ENCODE results near the gene NPY.

NPY gene

DNA sequence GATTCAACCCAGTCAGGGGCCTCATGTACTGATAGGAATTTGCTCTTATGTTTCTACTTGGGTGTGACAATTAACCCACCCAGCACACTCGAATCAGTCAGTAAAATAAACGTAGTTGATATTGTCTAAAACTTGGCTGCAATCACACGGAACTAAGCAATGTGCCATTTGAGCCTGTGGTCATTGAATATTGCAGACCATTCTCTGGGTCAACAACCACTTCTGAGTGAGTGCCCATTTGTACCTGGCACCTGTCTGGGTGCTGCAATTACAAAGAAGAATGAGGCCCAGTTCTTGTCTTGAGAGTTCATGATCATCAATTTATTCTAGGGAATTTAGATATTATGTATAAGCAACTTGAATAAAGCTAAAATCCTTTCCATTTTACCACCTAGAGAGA is 29.8 kb downstream of the NPY start:
- DNase-seq (ENCODE audit: low read depth in 2 of 3, low spot score in 1 of 3), result no peak

DNA sequence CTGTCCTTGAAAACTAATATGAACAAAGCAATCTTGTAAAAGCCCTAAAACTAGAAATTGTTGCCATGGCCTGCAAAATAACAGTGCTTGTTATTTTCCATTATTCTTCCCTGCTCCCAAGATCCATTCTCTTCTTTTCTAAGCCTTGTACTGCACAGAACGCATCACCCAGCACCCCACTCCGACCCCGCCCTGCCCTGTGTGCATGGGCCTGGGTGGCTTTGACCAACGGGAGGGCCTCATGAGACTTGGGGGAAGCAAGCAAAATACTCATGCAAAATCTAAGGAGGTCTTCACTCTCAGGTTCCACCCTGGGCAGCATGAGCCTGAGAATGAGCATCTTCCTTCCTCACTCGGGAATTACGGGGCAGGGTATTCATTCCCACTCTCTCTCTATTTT is 32.4 kb downstream of the NPY start:
- no peak for DNase-seq (ENCODE audit: low read depth in 2 of 3, low spot score in 1 of 3)

DNA sequence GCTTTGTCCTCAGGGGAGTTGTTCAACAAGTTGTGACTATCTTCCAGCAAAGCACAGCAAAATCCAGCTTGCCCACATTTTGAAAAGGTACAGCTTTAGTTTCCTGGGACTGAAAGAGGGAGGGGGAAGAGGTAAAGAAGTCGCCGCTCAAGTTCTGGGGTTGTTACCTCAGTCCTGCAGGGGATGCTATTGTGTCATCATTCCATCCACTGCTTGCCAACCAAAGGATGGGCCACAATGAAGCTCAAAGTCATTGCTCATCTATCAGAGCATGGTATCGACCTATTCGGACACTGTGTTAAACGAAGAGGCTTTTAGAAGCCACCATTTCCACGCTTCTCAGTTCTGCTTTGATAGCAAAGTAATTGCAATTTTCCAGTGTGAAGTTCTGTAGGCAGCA is 34.3 kb downstream of the NPY start:
- no peak for DNase-seq (ENCODE audit: low read depth in 2 of 3, low spot score in 1 of 3)

DNA sequence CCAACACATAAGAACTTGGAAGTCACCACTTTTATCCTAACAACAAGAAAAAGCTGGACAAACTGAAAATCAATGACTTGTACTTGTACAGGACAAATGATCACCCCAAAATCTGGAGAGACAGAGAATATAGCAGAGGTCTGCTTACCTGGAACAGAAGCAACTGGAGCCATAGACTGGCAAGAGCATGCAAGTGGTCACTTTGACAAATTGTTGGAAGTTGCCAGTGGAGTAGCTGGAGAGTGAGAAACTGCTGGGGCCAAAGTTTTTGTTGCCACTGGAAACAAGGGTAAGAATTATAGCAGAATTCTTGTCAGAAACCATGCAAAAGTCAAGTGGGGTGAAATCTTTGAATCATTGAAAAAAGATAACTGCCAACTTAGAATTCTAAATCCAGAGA is 35.2 kb downstream of the NPY start:
- DNase-seq (ENCODE audit: low read depth in 2 of 3, low spot score in 1 of 3), result no peak

DNA sequence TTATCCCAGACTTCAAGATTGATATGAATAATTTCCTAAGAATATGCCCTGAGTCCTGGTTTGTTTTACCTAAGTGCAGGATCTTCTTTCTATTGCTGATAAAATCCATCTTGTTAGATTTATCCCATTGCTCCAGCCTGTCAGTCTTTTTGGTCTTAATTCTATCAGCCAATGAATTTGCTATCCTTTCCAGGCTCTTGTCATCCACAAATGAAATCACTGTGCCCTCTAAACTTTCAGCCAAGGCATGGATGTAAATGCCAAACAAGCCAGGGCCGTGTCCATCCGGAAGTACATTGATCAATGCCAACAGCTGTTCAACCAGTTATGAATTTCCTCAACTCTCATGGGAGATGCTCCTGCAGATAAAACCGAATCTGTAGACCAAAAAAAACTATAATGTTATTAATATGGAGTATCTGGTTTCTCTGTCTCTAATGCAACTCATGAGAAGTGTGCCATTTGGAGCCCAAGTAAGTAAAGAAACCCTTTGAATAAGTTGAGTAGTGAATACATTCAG is 40.0 kb downstream of the NPY start:
- no peak for DNase-seq (ENCODE audit: low read depth in 2 of 3, low spot score in 1 of 3)

DNA sequence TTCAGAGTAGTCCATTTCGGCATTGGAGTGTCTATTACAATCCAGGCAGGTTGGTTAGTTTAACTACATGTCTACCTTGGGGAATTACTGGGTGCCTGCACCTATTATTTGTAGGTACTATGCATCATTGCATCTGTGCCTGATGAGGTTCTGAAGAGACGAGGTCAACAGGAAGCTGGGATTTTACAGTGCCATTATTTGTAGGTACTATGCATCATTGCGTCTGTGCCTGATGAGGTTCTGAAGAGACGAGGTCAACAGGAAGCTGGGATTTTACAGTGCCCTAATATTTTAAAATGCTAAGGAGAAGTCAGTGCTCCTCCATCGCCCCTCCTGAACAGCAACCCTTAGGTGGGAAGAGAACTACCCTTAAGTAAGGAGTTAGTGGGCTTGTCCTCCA is 41.7 kb downstream of the NPY start:
- no peak for DNase-seq (ENCODE audit: low read depth in 2 of 3, low spot score in 1 of 3)

DNA sequence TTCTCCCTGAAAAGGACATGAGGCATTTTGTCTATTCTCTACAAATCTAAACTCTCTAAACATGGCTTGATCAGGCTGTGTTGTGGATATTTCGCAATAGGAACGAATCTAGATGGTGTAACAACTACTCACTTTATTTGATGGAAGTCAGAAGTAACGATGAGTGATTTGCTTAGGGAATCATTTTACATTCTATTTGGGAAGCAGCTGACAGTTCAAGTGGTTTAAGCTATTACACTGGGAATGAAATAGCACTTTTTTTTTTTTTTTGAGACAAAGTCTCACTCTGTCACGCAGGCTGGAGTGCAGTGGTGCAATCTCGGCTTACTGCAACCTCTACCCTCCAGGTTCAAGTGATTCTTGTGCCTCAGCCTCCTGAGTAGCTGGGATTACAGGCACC is 44.1 kb downstream of the NPY start:
- DNase-seq (ENCODE audit: low read depth in 2 of 3, low spot score in 1 of 3), result no peak

DNA sequence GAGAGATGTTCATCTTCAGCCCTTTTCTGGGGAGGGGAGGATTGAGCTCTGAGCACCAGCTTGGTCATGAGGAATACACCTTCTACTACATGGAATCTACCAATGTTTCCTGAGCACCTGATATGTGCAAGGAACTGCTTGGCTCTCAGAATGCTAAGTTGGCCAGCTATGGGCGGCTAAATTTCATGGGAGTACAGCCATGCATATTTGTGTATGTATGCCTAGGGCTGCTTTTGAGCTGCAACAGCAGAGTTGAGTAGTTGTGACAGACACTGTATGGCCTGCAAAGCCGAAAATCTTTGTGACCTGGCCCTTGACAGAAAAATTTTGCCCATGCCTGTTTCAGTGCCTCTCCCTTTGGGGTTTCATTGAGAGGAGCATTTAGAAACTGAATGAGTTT is 44.9 kb downstream of the NPY start:
- DNase-seq (ENCODE audit: low read depth in 2 of 3, low spot score in 1 of 3), result no peak

DNA sequence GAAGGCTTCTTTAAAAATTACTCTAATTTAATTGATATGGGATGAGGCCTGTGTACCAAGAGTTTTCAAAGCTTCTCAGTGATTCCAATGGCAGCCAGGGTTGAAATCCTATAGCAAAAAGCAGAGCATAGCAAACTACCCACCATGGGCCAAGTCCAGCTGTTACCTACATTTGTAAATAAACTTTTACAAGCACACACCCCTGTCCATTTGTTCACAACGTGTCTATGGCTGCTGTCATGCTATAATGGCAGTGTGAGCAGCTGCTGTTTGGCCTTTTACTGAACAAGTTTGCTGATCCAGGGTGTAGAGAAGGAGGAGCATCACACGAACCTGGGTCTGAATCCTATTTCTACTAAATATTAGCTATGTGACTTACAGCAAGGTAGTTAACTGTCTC is 50.0 kb downstream of the NPY start:
- no peak for DNase-seq (ENCODE audit: low read depth in 2 of 3, low spot score in 1 of 3)

DNA sequence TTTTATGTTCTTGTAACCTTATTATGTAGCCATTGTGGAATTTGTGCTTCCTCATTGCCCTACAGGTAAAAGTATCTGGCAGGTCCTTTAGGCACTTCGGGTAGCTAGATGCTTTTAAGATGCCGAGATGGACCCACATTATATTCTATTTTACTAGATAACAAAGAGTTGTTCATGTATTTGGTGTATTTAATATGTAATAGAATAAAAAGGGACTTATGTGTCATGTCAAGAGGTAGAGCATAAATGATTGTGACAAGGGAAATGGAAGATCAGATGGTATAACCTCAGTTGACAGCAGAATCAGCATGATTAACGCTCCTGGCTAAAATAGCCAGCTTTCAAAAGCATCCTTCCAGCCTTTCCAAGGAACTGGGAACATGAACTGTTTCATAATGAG is 50.6 kb downstream of the NPY start:
- no peak for DNase-seq (ENCODE audit: low read depth in 2 of 3, low spot score in 1 of 3)

DNA sequence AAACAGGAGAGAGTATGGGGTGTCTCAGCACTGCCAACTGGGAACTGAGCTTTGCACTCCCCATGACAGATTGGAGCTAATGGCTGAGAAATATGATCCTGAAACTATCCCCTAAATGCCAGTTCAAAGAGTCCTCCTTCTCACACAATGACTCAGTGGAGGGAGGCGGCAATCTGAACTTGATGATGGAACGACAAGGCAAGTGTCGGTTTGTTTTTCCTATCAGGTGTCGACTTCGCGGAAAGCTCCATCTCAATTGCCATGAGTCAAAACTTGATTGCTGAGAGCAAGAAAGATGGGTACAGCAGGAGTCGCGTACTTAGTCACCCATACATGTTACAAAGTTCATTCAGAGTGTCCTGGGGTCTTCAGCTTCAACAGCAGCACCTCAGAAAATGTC is 52.5 kb downstream of the NPY start:
- DNase-seq (ENCODE audit: low read depth in 2 of 3, low spot score in 1 of 3), result peak; percentile 6 to 22 (median 8)

DNA sequence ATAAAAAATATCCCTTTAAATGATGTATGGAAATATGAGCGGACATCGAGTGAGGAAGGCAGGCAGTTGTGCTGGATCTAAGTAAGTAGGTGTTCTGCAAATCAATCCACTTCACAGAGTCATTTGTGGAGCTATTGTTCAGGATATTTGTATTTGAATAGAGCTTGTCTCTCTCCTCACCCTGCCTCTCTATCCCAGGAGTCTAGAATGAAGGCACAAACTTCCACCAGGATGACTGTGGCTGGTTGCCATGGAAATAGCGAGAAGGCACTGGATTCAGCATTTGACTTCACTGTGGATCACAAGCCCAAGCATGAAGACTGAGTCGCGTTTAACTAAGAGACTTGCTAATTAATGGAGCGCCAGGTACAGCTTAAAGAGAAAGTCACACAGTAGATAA is 53.2 kb downstream of the NPY start:
- DNase-seq (ENCODE audit: low read depth in 2 of 3, low spot score in 1 of 3), result no peak

DNA sequence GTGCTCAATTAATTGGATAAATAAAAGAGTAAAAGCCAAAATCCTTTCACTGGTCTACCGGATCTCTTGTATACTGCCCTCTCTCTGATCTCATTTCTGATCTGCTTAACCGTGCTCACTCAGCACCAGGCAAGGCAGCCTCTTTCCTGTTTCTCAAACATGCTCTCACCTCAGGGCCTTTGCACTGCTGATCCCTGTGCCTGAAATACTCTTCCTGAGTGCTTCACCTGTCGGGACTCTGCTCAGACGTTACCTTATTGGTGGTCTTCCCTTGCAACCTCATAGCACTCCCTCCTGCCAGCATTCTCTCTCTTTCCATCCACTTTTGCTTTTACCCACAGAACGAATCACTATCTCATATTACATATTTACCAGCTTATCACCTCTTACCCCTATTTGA is 55.6 kb downstream of the NPY start:
- no peak for DNase-seq (ENCODE audit: low read depth in 2 of 3, low spot score in 1 of 3)

DNA sequence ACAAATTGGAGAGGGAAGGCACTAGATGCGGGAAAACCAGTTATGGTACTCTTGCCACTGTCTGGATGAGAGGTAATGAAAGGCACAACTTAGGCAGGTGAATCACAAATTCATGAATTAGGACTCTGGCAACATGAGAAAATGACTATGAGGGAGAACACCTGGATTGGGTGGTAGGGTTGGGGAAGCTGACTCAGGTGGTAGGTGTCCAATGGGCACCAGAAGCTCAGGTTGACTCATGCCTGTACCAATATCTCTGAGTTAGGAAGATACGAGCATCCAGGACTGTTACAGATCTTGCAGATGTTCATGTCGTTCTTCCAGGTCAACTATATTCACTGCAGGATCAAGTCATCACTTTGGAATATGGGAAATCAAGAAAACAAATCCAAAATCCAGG is 56.7 kb downstream of the NPY start:
- DNase-seq (ENCODE audit: low read depth in 2 of 3, low spot score in 1 of 3), result no peak
